ENCODE data around the gene RPTOR.

RPTOR gene

DNA sequence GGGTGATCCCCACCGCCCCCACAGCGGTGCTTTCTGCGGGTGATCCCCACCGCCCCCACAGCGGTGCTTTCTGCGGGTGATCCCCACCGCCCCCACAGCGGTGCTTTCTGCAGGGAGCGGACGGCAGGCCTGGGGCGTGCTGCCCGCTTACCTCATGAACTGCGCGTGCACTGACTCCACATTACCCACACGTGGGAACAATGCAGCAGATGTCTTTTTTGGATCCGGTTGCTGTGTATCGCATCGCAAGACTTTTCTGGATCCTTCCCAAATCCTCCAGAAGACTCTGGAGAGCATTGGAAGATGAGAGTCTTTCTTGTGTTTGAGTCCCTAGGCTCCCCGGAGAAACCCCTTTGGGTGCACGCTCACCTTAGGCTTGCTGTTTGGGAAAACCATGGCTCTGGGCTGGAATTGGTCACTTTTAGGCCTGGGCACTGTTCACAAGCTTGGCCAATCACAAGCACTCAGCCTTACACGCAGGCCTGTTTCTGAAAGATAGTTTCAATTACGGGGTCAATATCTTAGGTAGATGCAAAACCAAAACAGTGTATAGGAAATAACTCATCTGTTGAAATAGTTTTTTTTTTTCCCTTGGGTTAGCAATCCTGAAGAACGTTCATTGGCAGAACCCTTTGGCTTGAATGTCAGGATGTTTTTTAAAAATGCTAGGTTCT, 201.8 kb downstream of the RPTOR start:
- Histone ChIP-seq H3K4me3 (ENCODE audit: low read depth in 1 of 2, low read length in 2 of 2) (no peak overlapping the region), H3K27ac (ENCODE audit: low read length) (no peak overlapping the region; the same call in 1 of the 2 replicates), H3K4me2 (ENCODE audit: insufficient read depth, low read length) (no peak overlapping the region), H3K4me1 (ENCODE audit: insufficient read depth, low read length) (peaks cover 21% of the 10 kb centered on the region), H2AFZ (ENCODE audit: low read depth, low read length) (no peak overlapping the region), H3K9ac (ENCODE audit: low read depth, low read length) (no peak overlapping the region), H4K20me1 (ENCODE audit: insufficient read depth, low read length) (no peaks in the 10 kb centered on the region), H3K79me2 (ENCODE audit: insufficient read depth, low read length) (peaks cover 14% of the 10 kb centered on the region), H3K9me3 (ENCODE audit: insufficient read depth, low read length, severe bottlenecking) (no peaks in the 10 kb centered on the region), H3K36me3 (ENCODE audit: insufficient read depth, low read length) (peaks cover 19% of the 10 kb centered on the region), H3K27me3 (ENCODE audit: insufficient read depth, low read length, poor library complexity) (no peaks in the 10 kb centered on the region)
- no peak for ATAC-seq (ENCODE audit: insufficient read depth, low read depth)
- TF ChIP-seq, protein P1, sequence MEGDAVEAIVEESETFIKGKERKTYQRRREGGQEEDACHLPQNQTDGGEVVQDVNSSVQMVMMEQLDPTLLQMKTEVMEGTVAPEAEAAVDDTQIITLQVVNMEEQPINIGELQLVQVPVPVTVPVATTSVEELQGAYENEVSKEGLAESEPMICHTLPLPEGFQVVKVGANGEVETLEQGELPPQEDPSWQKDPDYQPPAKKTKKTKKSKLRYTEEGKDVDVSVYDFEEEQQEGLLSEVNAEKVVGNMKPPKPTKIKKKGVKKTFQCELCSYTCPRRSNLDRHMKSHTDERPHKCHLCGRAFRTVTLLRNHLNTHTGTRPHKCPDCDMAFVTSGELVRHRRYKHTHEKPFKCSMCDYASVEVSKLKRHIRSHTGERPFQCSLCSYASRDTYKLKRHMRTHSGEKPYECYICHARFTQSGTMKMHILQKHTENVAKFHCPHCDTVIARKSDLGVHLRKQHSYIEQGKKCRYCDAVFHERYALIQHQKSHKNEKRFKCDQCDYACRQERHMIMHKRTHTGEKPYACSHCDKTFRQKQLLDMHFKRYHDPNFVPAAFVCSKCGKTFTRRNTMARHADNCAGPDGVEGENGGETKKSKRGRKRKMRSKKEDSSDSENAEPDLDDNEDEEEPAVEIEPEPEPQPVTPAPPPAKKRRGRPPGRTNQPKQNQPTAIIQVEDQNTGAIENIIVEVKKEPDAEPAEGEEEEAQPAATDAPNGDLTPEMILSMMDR (IDR thresholded peaks at IDR 0.05; ENCODE audit: borderline replicate concordance, extremely low read depth, low read length, poor library complexity, severe bottlenecking) = no peak
- no peak for TF ChIP-seq EZH2 (IDR thresholded peaks at IDR 0.05; ENCODE audit: borderline replicate concordance, low read depth, low read length, severe bottlenecking)
- no peak for DNase-seq

DNA sequence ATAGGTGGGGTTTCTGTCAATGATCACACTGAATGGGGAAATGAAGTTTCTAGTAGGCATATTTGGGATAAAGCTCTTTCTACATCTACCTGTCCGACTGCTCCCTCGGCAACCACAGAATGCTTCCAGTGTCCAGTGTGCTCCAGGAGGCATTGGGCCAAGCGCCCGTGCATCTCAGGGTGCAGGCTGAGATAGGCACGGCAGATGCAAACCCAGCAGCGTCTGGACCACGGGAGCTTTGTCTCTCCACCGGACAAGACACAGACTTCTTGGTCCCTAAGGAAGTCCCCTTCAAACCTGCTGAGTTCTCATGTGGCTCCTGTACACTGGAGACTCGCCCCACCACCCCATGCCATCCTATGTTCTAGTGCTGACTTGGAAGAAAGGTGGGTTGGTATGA, 202.8 kb downstream of the RPTOR start:
- DNase-seq = no peak
- Histone ChIP-seq H3K79me2 (ENCODE audit: insufficient read depth, low read length) (peaks cover 14% of the 10 kb centered on the region), H3K27ac (ENCODE audit: low read length) (0 out of 2 replicates have a peak overlapping the region, but pooled peaks have one; percentile 9), H3K4me2 (ENCODE audit: insufficient read depth, low read length) (no peak overlapping the region), H3K36me3 (ENCODE audit: insufficient read depth, low read length) (peaks cover 8% of the 10 kb centered on the region), H3K9ac (ENCODE audit: low read depth, low read length) (no peak overlapping the region), H2AFZ (ENCODE audit: low read depth, low read length) (no peak overlapping the region), H3K9me3 (ENCODE audit: insufficient read depth, low read length, severe bottlenecking) (no peaks in the 10 kb centered on the region), H3K27me3 (ENCODE audit: insufficient read depth, low read length, poor library complexity) (no peaks in the 10 kb centered on the region), H4K20me1 (ENCODE audit: insufficient read depth, low read length) (no peaks in the 10 kb centered on the region), H3K4me1 (ENCODE audit: insufficient read depth, low read length) (peaks cover 31% of the 10 kb centered on the region), H3K4me3 (ENCODE audit: low read depth in 1 of 2, low read length in 2 of 2) (no peak overlapping the region)
- ATAC-seq (ENCODE audit: insufficient read depth, low read depth) = no peak
- no peak for TF ChIP-seq EZH2 (IDR thresholded peaks at IDR 0.05; ENCODE audit: borderline replicate concordance, low read depth, low read length, severe bottlenecking)
- TF ChIP-seq, protein P1 (IDR thresholded peaks at IDR 0.05; ENCODE audit: borderline replicate concordance, extremely low read depth, low read length, poor library complexity, severe bottlenecking) = no peak

DNA sequence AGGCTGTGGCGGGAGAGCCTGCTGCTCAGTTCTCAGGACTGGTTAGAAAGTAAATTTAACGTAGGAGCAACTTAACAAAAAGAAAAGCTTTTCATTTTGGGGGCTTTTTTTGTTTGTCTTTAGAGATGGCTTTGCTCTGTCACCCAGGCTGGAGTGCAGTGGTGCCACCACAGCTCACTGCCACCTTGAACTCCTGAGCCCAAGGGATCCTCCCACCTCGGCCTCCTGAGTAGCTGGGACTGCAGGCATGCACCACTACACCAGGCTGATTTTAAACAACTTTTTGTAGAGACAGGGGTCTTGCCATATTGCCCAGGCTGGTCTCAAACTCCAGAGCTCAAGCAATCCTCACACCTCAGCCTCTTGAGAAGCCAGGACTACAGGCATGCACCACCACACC, 205.0 kb downstream of the RPTOR start:
- no peaks in the 10 kb centered on the region for H4K20me1 ChIP-seq (ENCODE audit: insufficient read depth, low read length)
- H3K4me1 ChIP-seq (ENCODE audit: insufficient read depth, low read length) = peaks cover 39% of the 10 kb centered on the region
- no peaks in the 10 kb centered on the region for H3K9me3 ChIP-seq (ENCODE audit: insufficient read depth, low read length, severe bottlenecking)
- H3K9ac ChIP-seq (ENCODE audit: low read depth, low read length) = no peak overlapping the region
- H3K4me3 ChIP-seq (ENCODE audit: low read depth in 1 of 2, low read length in 2 of 2) = no peak overlapping the region
- peak overlapping the region; percentile 82 for H3K27ac ChIP-seq (ENCODE audit: low read length)
- TF ChIP-seq EZH2 (IDR thresholded peaks at IDR 0.05; ENCODE audit: borderline replicate concordance, low read depth, low read length, severe bottlenecking) = no peak
- TF ChIP-seq, protein P1 (IDR thresholded peaks at IDR 0.05; ENCODE audit: borderline replicate concordance, extremely low read depth, low read length, poor library complexity, severe bottlenecking) = no peak
- peaks cover 16% of the 10 kb centered on the region for H3K79me2 ChIP-seq (ENCODE audit: insufficient read depth, low read length)
- DNase-seq (no peak), ATAC-seq (ENCODE audit: insufficient read depth, low read depth) (no peak)
- H3K4me2 ChIP-seq (ENCODE audit: insufficient read depth, low read length) = no peak overlapping the region
- no peaks in the 10 kb centered on the region for H3K27me3 ChIP-seq (ENCODE audit: insufficient read depth, low read length, poor library complexity)
- peaks cover 8% of the 10 kb centered on the region for H3K36me3 ChIP-seq (ENCODE audit: insufficient read depth, low read length)
- H2AFZ ChIP-seq (ENCODE audit: low read depth, low read length) = no peak overlapping the region
